Mesenteric fat pad (tissue), 1 donor: ENCODE data around the gene LACTBL1. TPM values are rescaled to one million over a fixed set of nuclear protein-coding genes. Genes with fewer than 3 reads are reported as not detected.
"Not testable (repeated sequence)": the region's sequence is repeated elsewhere in the genome, so short reads cannot be mapped to it uniquely, and the experiment has no call there.

ENCODE experiments used
- DNase-seq: peaks from one replicate; pipeline ENCODE4 v3.0.0-alpha.2; 2020; ENCODE audit warnings: low spot score
- total RNA-seq: library from RNA; stranded (reverse); fragmentation: NEBNext Ultra II Directional; extraction: Animal tissue kit (Norgen Biotek cat#: 25700); gene quantifications from one replicate; pipeline ENCODE4 v1.2.1, GENCODE V29; 2021
- donor health status: DM: yes; HTN: yes; CAD: no.

The LACTBL1 gene
- total RNA-seq, 1 donor from 2014 or later: not detected

GRCh38 chr1:22945171-22945570, 27.5 kb downstream of the LACTBL1 start:
- not testable (repeated sequence) for DNase-seq

GRCh38 chr1:22944346-22945055, 28.2 kb downstream of the LACTBL1 start:
- DNase-seq: peak; percentile 8

DNA sequence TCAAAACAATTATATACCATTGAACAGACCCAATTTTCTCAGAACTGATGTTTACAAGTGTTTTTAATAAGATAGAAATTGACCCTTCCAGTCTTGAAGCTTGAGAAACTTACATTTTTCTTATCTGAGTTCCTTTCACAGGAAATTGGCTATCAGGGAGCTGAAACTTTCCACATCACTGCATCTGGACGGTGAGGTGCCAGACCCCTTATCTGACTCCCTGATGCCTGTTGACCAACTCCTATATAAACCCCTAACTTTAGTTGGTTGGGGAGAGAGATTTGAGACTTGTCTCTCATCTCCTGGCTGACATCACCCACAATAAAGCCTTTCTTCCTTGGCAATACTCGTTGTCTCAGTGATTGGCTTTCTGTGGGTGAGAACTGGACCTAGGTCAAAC, 31.4 kb downstream of the LACTBL1 start:
- DNase-seq: no peak

GRCh38 chr1:22936681-22937080, 36.0 kb downstream of the LACTBL1 start:
- peak; percentile 33 for DNase-seq

DNA sequence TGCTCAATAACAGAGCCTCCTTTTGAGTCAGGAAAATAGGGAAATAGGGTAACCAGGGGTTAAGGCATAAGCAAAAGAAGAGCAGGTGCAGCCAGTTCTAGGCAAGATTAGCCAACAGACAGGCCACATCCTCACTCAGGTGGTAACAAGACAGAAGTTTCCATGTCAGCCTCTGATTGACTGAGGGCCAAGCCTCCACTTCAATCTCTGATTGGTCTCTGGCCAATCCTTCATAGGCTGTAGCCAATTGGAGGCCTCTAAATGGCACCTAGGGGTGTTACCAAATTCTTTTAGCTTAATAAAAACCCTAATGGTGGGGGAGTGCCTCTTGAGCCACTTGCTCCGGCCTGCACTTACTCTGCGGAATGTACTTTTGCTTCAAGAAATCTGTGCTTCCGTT, 37.2 kb downstream of the LACTBL1 start:
- peak; percentile 12 for DNase-seq

DNA sequence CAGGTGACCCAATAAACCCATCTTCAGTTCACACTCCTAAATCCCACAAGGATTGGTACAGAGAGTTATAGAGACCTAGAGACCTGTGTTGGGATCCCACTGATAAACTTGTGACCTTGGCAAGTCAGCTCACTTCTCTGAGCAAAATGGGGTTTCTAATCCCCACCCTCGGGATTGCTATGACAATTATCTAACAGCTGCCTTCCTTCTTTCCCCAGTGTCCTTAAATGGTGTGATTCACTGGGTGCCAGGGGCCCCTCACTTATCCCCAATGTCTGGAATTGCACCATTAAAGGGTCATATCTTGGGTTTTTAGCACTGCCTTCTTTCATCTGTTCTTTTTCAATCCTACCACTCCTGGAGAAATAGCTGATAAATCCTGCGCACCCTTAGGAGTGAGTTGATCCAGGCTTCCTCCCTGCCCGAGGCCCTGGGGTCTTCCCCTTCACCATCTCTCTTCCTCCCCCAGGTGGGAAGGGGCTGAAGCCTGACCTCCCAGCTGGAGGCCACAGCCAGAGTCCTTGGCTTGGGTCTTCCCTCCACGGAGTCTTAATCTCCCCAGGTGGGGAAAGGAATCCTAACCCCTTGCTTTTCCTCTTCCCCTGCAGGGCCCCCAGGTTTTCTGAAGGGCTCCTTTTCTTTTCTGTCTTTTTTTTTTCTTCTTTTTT, 39.7 kb downstream of the LACTBL1 start:
- DNase-seq: peak; percentile 55

DNA sequence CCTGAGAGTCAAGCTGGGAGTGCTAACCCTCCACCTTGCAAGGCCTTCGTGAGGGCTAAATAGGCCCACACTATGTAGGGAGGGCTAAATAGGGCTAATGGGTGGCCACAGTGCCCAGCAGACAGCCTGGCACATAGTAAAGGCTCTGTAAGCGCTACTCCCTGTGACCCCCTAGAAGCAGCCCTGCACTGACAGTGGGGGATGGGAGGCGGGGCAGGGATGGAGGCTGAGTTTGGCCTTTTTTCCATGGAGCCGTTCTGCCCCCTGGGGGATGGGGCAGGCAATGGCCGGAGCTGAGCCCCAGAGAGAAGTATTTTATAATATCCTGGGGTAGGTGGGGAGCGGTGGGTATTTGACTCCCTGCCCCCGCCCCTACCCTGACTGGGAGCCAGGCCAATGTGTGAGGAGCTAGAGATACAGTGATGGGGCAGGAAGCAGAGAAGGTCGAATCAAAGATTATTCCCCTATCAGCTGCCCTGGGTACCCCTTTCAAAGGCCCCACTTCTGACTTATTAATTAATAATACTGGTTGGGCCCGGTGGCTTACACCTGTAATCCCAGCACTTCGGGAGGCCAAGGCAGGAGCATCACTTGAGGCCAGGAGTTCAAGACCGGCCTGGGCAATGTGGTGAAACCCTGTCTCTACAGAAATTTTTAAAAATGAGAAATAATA, 42.3 kb downstream of the LACTBL1 start:
- DNase-seq: peak; percentile 87

DNA sequence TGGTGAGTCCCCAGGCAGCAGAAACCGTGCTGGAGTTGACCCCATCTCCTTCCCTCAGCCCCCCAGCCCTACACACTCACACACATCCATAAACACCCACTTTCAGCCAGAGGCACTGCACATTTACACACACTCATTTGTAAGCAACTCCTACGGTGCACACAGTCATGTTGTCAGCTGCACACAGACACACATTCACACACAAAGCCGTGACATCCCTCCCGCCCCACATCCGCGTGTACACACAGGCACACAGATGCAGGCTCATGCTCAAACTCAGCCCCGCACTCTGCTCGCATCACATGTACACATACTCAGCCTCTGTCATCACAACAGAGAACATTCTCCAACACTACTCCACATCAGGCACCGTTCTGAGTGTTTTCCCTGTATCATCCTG, 47.6 kb downstream of the LACTBL1 start:
- DNase-seq: peak; percentile 81

- no peak for DNase-seq
Observed at GRCh38 chr1:22922640-22923039, 50.0 kb downstream of the LACTBL1 start.

GRCh38 chr1:22921452-22922126, 51.1 kb downstream of the LACTBL1 start:
- DNase-seq: no peak

- DNase-seq: no peak
Observed at GRCh38 chr1:22920734-22921451, 51.8 kb downstream of the LACTBL1 start.

DNA sequence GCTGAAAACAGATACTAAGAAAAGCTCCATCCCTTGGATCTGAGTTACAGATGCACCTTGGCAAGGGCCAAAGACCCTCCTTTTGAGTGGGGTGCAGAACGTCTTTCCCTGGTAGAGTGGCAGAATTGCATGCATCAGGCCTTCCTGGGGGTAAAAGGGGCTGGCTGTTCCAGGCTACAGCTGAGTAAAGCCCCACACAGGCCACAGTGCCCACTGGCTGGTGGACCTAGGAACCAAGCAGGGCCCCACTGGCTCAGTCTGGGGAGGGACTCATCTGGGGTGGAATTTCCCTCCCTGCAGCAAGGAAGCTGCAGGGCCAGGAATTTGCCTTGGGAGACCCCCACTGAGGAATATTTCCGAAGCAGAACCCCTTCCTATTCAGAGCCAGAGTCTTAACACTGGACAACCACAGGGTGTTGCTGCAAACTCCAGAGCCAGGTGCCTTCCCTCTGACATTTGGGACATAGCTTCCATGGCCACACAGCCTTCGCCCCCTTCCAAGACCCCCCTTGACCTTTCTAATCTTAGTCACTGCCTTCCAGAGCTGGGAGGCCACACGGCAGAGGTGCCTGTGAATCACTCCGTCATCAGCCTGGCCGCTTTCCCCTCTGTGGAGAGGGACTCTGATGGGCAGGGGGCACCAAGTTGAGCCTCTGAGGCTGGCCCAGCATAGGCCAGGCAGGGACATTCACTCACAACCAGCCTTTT, 52.5 kb downstream of the LACTBL1 start:
- DNase-seq: no peak

DNA sequence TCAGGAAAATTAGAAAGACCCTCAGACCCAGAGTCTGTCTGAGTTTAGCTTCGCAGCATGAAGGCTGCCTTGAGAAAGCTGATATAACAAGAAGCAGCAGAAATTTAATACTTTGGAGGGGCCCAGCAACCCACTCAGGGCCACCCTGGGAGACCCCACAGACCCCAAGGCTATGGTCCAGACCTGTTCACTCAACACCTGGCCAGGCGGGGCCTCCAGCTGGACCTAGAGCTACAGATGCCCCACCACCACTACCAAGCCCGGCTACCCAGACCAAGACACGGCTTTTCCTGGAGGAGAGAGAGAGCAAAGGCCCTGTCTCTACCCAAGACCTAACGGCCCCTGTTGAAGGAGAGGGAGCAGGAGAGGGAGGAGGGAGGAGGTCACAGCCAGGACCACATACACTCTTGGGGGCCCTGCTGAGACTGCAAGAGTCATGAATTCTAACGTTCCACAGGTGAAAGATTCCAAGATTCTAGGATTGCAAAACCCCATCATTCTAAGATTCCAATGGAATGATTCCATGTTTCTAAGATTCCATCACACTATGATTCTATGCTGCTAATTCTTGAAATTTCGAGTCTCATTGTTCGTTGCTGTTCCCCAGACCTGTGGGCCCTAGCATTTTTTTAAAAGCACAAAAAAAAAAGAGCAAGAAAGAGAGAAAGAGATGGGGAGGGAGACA, 53.2 kb downstream of the LACTBL1 start:
- DNase-seq: no peak

DNA sequence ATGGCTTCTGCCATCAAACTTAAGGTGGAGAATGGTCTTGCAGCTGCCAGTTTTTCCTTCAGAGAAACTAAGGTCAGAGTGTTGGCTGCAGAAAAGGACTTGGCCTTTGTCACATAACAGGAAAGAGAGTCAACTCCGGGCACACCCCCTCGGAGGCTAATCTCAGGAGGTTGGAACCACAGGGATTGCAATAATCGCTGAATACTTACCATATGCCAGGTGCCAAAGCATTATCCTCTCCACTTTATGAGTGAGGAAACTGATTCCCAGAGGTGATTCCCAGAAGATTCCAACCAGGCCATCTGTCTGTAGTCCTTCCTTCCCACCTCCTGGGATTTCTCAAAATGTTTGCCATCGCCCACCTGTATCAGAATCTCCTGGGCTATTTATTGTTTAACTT, 54.0 kb downstream of the LACTBL1 start:
- DNase-seq: no peak

DNA sequence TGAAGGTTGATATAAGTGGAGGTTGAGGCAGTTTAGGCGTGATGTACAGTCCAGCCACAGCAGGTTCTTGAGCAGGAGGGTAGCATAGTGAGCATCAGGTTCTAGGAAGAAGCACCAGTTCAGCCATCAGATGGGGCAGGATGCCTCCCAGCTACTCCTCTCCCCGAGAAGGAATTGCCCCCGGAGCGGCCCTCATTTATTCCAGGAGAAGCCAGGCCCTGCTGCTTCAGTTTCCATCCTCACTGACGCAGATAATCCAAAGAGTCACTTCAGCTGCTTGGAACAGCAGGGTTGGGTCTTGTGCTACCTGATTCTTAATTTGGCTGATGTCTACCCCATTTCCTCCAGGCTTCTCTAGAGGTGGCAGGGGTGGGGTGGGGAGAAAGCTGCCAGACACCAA, 54.7 kb downstream of the LACTBL1 start:
- no peak for DNase-seq

DNA sequence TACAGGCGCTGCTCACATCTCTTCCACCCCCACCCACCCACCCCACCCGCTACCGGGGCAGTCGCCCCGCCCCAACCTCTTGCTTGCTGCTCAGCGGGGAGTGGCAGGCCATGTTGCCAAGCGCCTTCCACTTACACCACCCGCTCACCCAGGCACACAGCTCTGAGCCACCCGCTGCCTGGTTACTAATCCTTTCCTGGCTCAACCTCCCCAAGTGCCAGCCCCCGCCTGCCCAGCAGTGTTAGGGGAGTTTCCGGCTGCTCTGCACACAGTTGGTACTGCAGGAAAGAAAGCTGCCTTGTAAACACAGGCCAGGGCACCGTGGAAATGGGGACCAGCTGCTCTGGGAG, 56.2 kb downstream of the LACTBL1 start:
- DNase-seq: no peak

DNA sequence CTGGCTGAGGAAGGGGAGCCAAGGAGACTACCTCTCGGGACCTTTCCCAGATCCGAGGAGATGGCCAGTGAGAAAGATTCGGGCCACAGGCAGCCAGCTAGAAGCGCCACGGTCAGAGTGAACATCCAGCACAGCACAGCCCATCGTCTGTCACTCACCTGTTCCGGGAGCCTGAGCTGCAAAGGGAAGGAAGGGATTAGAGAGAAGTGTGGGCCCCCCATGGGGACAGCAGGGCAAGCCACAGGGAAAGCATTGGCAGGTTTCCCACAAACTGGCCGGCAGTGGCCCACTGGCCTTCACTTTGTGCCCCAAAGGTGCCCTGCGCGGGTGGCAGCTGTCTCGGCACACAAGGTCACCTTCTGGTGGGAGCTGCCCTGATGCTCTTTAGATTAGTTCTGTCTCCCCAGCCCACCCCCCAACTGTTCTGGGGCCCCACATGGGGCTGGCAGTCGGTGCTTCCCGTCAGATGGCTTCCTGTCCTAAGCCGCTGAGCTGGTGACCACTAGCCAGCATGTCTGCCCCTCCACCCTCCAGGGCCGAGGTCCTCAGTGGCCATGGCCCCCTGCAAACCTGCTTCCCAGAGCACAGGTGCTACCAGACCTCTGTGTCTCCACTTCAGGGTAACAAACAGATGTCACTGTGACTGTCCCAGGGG, 56.7 kb downstream of the LACTBL1 start:
- no peak for DNase-seq

DNA sequence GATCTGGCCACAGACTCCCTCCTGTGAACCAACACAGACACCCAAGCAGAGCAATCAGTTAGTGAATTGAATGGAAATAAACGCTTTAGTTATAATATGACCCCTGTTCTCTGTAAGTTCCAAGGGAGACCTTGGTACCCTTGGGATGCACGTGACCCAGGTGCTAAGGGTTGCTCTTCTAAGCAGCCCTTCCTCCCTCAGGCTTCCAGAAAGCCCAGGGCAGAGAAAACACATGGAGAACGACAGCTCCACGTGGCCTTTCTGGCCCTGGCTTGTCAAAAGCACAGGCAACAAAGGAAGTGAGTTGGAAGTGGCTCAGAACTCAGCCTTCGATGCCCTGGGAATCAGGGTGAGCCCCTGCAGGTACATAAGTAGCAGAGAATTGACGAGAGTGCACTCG, 57.4 kb downstream of the LACTBL1 start:
- DNase-seq: no peak

- no peak for DNase-seq
Observed at GRCh38 chr1:22914633-22915217, 57.9 kb downstream of the LACTBL1 start.
